OCI-LY1 (cell line): Measurements from ENCODE around the gene UNC5CL.

ENCODE experiments used
- H2AFZ ChIP-seq: fragments of 200-600 bp; sonication (generic), shearing (Covaris generic); 2 replicates; pipeline ENCODE4 v1.6.0; 2014; ENCODE audit warnings: antibody characterized with exemption, mild to moderate bottlenecking, low read length
- H3F3A ChIP-seq: fragments of 200-600 bp; sonication (generic), shearing (Covaris generic); 2 replicates; pipeline ENCODE4 v1.6.0; 2014; ENCODE audit warnings: mild to moderate bottlenecking, antibody characterized with exemption, low read length, moderate library complexity; ENCODE audit not compliant: insufficient read depth
- H3K27ac ChIP-seq: fragments of 200-600 bp; sonication (generic); 2 replicates; pipeline ENCODE4 v1.5.1; 2014; ENCODE audit warnings: low read length, mixed run types, mild to moderate bottlenecking, low read depth; ENCODE audit not compliant: poor library complexity, severe bottlenecking
- H3K27me3 ChIP-seq: fragments of 200-600 bp; sonication (generic); 2 replicates; pipeline ENCODE4 v1.6.0; 2014; ENCODE audit warnings: antibody characterized with exemption, mild to moderate bottlenecking, low read length, moderate library complexity; ENCODE audit not compliant: insufficient read depth
- H3K36me3 ChIP-seq: fragments of 200-600 bp; sonication (generic); 2 replicates; pipeline ENCODE4 v1.6.1; 2014; ENCODE audit warnings: mild to moderate bottlenecking, antibody characterized with exemption, low read length, moderate library complexity, mixed read lengths; ENCODE audit not compliant: insufficient read depth
- H3K4me1 ChIP-seq: fragments of 200-600 bp; sonication (generic); 2 replicates; pipeline ENCODE4 v1.5.1; 2014; ENCODE audit warnings: mild to moderate bottlenecking, low read length, moderate library complexity; ENCODE audit not compliant: insufficient read depth, severe bottlenecking
- H3K4me2 ChIP-seq: fragments of 200-600 bp; sonication (generic), shearing (Covaris generic); 2 replicates; pipeline ENCODE4 v1.6.1; 2014; ENCODE audit warnings: low read length
- H3K4me3 ChIP-seq: fragments of 200-600 bp; sonication (generic); 2 replicates; pipeline ENCODE4 v1.5.1; 2014; ENCODE audit warnings: low read length, low read depth, mild to moderate bottlenecking, mixed read lengths; ENCODE audit not compliant: poor library complexity, severe bottlenecking
- H3K79me2 ChIP-seq: fragments of 200-600 bp; shearing (Covaris generic); 2 replicates; pipeline ENCODE4 v1.6.1; 2016; ENCODE audit warnings: mixed run types, low read length, mixed read lengths; ENCODE audit not compliant: insufficient read depth
- H3K9ac ChIP-seq: fragments of 200-600 bp; sonication (generic), shearing (Covaris generic); 2 replicates; pipeline ENCODE4 v1.6.1; 2014; ENCODE audit warnings: mild to moderate bottlenecking, low read length, mixed read lengths
- H3K9me2 ChIP-seq: fragments of 200-600 bp; sonication (generic), shearing (Covaris generic); 2 replicates; pipeline ENCODE4 v1.6.1; 2014; ENCODE audit warnings: low read depth, mild to moderate bottlenecking, low read length, mixed read lengths
- H3K9me3 ChIP-seq: fragments of 200-600 bp; shearing (Covaris generic); 2 replicates; pipeline ENCODE4 v1.6.1; 2014; ENCODE audit warnings: low read length, mixed read lengths
- H4K20me1 ChIP-seq: fragments of 200-600 bp; sonication (generic), shearing (Covaris generic); 2 replicates; pipeline ENCODE4 v1.6.0; 2016; ENCODE audit warnings: mild to moderate bottlenecking, low read length; ENCODE audit not compliant: insufficient read depth
- CTCF ChIP-seq: fragments of 200-600 bp; sonication (generic), shearing (Covaris generic); IDR thresholded peaks from 2 replicates; pipeline ENCODE4 v1.5.1; 2017; ENCODE audit warnings: mild to moderate bottlenecking, antibody characterized with exemption, low read length, moderate library complexity, mixed read lengths
- EZH2 ChIP-seq: fragments of 200-600 bp; sonication (generic), shearing (Covaris generic); IDR thresholded peaks from 2 replicates; pipeline ENCODE4 v1.8.0; 2017; ENCODE audit warnings: borderline replicate concordance, mixed run types, mild to moderate bottlenecking, antibody characterized with exemption, low read length, moderate library complexity, mixed read lengths

The UNC5CL gene

GRCh38 chr6:40997234-40997957 is 41.6 kb downstream of the UNC5CL start:
- Histone ChIP-seq H3K27ac (no peak overlapping the region), H3K9me3 (no peaks in the 10 kb centered on the region), H3K36me3 (no peaks in the 10 kb centered on the region), H3F3A (no peaks in the 10 kb centered on the region), H3K4me2 (no peak overlapping the region), H3K79me2 (no peaks in the 10 kb centered on the region), H3K9me2 (no peaks in the 10 kb centered on the region), H3K27me3 (no peaks in the 10 kb centered on the region), H2AFZ (no peak overlapping the region), H3K9ac (no peak overlapping the region), H3K4me1 (no peaks in the 10 kb centered on the region), H4K20me1 (no peaks in the 10 kb centered on the region), H3K4me3 (no peak overlapping the region)
- TF ChIP-seq CTCF (no peak), EZH2 (no peak)

GRCh38 chr6:40996591-40997233 is 42.3 kb downstream of the UNC5CL start:
- Histone ChIP-seq H4K20me1 (no peaks in the 10 kb centered on the region), H3K4me3 (no peak overlapping the region), H3K9me2 (no peaks in the 10 kb centered on the region), H3K36me3 (no peaks in the 10 kb centered on the region), H3F3A (no peaks in the 10 kb centered on the region), H3K27me3 (no peaks in the 10 kb centered on the region), H3K27ac (no peak overlapping the region), H3K9me3 (no peaks in the 10 kb centered on the region), H3K9ac (no peak overlapping the region), H2AFZ (no peak overlapping the region), H3K4me1 (no peaks in the 10 kb centered on the region), H3K79me2 (no peaks in the 10 kb centered on the region), H3K4me2 (no peak overlapping the region)
- TF ChIP-seq EZH2 (no peak), CTCF (no peak)

GRCh38 chr6:40992746-40993145 is 46.3 kb downstream of the UNC5CL start:
- Histone ChIP-seq H3K9me2 (no peaks in the 10 kb centered on the region), H3F3A (no peaks in the 10 kb centered on the region), H3K9me3 (no peaks in the 10 kb centered on the region), H3K4me3 (no peak overlapping the region), H3K4me1 (no peaks in the 10 kb centered on the region), H3K9ac (no peak overlapping the region), H4K20me1 (no peaks in the 10 kb centered on the region), H3K79me2 (no peaks in the 10 kb centered on the region), H3K27ac (no peak overlapping the region), H3K36me3 (no peaks in the 10 kb centered on the region), H3K27me3 (no peaks in the 10 kb centered on the region), H2AFZ (no peak overlapping the region), H3K4me2 (no peak overlapping the region)
- TF ChIP-seq CTCF (no peak), EZH2 (no peak)
